ENCODE measurements around the gene RMND1. TPM values are rescaled to one million over a fixed set of nuclear protein-coding genes. Genes with fewer than 3 reads are reported as not detected.
"Not testable (repeated sequence)": the region's sequence is repeated elsewhere in the genome, so short reads cannot be mapped to it uniquely, and the experiment has no call there.

The RMND1 gene
- total RNA-seq, 1 experiment from 2014 or later = 31.3 TPM

GRCh38 chr6:151452750-151453427 is 963 bp upstream of the RMND1 start:
- no peak for DNase-seq (ENCODE audit: low spot score)

- DNase-seq (ENCODE audit: low spot score) = no peak
These were observed 443 bp downstream of the RMND1 start for GRCh38 chr6:151451417-151451949.

DNA sequence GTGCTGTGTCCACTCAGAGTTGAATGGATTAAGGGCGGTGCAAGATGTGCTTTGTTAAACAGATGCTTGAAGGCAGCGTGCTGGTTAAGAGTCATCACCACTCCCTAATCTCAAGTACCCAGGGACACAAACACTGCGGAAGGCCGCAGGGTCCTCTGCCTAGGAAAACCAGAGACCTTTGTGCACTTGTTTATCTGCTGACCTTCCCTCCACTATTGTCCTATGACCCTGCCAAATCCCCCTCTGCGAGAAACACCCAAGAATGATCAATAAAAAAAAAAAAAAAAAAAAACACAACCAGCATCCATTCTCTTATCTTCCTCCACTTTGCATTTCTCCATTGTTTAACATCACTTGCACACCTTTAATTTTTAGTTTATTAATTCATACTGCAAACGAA is 998 bp downstream of the RMND1 start:
- DNase-seq (ENCODE audit: low spot score) = not testable (repeated sequence)

GRCh38 chr6:151448623-151449022 is 3.3 kb downstream of the RMND1 start:
- DNase-seq (ENCODE audit: low spot score) = no peak

DNA sequence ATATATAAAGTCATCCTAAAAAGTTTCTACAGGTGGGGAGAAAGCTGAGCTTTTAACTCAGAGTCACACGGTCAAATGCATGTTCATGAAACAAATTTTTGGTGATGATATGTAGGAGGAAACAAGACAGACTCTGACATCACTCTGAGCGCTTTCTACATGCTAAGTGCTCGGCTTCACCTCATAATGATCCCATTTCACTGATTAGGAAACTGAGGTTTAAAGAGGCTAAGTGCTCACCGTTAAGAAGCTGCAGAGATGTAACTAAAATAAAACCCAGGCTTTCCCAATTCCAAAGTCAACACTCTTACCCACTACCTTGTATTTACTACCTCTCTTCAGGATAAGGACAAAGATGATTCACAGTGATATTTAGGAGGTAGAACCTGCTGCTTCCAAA is 4.7 kb downstream of the RMND1 start:
- no peak for DNase-seq (ENCODE audit: low spot score)

DNA sequence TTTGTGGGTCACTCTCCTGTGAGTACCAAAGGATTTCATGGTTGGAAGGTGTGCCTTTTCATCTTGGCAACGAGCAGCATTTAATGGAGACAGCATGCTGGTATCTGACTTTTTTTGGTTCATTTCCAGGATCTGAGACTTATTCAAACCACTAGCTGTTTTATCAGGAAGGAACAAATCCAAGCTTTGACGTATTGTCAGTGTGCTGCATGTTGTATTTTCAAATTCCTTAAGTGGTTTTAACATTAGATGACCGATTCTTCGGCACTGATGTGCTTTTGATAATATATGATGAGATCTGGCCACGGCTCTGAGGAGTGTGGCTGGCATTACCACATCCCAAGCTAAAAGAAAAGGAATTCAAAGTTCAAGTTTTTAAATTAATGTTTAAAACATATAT is 6.4 kb downstream of the RMND1 start:
- peak; percentile 67 for DNase-seq (ENCODE audit: low spot score)

- DNase-seq (ENCODE audit: low spot score) = no peak
These were observed 7.9 kb downstream of the RMND1 start for GRCh38 chr6:151443911-151444621.

GRCh38 chr6:151443454-151443853 is 8.5 kb downstream of the RMND1 start:
- no peak for DNase-seq (ENCODE audit: low spot score)

- no peak for DNase-seq (ENCODE audit: low spot score)
These were observed 9.6 kb downstream of the RMND1 start for GRCh38 chr6:151442371-151442770.

DNA sequence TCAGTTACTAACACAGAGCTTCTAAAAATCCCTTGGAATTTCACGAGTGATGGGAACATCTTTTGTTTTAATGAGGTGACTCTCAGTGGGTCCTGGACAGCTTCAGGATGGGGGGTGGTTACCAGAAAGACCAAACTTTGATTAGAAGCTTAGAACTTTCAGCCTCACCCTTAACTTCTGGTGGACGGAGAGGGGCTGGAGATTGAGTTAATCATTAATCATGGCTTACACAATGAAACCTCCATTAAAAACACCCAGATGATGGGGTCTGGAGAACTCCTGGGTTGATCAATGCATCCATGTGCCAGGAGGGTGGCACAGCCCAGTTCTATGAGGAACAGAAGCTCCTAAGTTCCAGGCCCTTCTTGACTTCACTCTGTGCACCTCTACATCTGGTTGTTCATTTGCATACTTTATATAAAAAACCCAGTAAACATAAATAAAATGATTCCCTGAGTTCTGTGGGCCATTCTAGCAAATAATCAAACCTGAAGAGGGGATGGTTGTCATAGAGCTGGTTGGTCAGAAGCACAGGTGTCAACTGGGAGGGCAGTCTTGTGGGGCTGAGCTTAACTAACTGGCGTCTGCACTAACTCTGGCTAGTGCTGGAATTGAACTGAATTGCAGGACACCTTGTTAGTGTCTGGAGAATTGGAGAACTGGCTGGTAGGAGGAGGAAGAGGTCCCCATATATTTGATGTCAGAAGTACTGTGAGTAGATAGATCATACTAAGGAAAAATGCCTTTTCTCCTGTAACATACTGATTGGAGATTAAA is 10.3 kb downstream of the RMND1 start:
- DNase-seq (ENCODE audit: low spot score) = no peak

DNA sequence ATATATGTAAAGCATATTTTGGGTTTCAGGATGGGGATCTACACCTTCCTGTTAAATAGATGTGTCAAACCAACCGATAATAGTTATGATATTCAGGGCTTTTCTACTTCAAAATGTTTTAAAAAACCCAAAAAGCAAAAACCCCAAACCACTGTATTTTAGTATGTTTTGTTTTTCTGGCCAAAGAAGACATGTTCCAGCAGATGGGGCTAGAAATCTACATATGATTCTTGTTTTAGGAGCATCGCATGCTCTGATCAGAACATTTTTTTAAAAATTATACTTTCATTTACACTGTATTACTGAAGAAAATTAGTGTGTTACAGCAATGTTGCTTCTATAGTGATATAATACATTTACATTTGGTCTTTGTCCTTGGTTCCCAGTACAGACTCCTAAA is 11.0 kb downstream of the RMND1 start:
- DNase-seq (ENCODE audit: low spot score) = no peak

GRCh38 chr6:151440498-151440897 is 11.4 kb downstream of the RMND1 start:
- no peak for DNase-seq (ENCODE audit: low spot score)

GRCh38 chr6:151437401-151437800 is 14.5 kb downstream of the RMND1 start:
- DNase-seq (ENCODE audit: low spot score) = no peak

DNA sequence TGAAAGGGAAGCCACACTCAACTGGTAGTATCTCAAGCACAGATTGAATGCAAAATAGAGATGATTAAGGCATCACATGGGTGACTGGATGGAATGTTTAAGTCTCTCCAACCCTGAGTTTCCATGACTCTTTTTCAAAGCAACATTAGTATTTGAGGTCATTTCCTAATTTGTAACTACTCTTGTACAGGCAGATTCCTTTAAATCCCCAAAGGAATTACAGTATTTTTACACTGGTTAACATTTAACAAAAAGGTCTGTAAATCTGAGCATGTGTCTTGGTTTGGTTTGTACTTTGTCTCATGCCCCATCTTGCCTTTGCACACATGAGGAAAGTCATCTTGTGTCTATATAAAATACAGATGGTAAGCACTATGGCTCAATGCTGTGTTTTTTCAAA is 15.1 kb downstream of the RMND1 start:
- DNase-seq (ENCODE audit: low spot score) = no peak

DNA sequence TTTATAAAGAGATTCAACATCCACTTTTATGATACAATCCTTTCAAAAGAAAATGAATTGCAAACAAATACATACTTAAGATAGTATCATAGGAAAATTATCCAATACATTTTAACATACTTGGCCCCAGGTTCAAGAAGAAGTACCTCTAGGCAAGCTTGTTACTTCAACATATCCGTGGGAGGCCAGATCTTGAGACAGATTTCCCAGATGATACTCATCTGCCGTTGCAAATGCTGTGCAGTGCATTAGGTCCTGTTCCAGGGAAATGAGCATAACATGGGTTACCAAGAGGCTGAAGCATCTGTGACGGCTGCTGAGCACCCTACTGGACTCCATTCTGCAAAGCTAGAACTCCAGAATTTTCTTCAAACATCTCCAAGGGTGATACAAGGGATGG is 15.6 kb downstream of the RMND1 start:
- no peak for DNase-seq (ENCODE audit: low spot score)

- DNase-seq (ENCODE audit: low spot score) = no peak
These were observed 17.6 kb downstream of the RMND1 start for GRCh38 chr6:151434369-151434768.

DNA sequence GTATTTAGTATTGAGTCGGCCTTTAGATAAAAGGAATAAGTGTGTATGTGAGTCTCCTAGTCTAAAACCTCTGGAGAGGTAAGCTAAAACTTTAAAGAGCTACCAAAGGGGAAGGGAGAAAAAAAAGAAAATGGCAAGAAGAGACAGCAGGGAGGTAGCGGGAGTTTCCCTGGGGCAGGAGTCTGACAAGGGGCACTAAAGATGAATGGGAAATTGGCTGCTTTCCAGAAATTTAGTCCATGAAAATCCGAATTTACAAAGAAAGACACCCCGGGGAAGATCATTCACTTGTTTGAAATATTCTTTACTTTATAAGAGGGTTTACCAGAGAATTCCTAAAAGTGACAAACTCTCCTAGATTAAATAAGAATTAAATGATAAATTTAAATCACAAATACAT is 19.3 kb downstream of the RMND1 start:
- no peak for DNase-seq (ENCODE audit: low spot score)

DNA sequence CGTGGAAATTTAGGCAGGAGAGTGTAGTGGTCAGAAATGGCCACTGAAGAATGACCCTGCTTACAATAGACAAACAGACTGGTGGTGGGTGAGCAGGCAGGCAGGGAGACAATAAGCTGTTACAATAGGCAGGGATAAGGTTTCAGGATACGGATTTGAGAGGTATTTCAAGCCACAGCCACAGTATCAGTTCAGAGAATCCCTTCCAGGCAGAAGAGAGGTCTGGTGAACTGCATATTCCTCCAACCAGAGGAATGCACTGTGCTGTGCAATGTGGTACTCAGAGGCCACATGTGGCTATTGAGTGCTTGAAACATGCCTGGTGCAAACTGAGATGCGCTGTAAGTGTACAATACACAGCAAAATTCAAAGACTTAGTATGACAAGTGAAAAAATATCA is 20.6 kb downstream of the RMND1 start:
- no peak for DNase-seq (ENCODE audit: low spot score)

- DNase-seq (ENCODE audit: low spot score) = no peak
These were observed 21.0 kb downstream of the RMND1 start for GRCh38 chr6:151430886-151431285.

GRCh38 chr6:151428093-151428735 is 23.7 kb downstream of the RMND1 start:
- no peak for DNase-seq (ENCODE audit: low spot score)

DNA sequence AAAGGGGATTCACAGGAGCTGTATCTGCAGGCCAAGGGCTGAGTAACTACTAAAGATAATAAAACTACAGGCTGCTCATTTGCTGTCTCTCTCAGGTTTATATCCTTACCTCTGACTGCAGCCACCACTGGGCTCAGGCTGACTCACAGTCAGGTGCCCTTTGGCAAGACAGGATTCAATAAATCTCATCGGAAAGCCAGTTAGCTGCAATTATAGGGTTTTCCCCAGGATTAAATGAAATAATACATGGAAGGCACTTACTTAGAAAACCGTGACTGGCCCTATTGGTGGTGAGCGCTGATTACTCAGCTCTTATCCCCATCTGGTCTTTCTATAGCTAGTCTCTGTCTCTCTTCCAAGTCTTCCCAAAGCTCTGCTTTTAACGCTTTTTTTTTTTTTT is 26.4 kb downstream of the RMND1 start:
- DNase-seq (ENCODE audit: low spot score) = peak; percentile 96

- no peak for DNase-seq (ENCODE audit: low spot score)
These were observed 28.9 kb downstream of the RMND1 start for GRCh38 chr6:151422981-151423380.
